ENCODE data around the gene CHST7. TPM values are rescaled to one million over a fixed set of nuclear protein-coding genes. Genes with fewer than 3 reads are reported as not detected.

The CHST7 gene
- total and polyA plus RNA-seq, 2 of the 4 experiments (the other 2 are of a cell fraction): 2.9 to 4.8 TPM

DNA sequence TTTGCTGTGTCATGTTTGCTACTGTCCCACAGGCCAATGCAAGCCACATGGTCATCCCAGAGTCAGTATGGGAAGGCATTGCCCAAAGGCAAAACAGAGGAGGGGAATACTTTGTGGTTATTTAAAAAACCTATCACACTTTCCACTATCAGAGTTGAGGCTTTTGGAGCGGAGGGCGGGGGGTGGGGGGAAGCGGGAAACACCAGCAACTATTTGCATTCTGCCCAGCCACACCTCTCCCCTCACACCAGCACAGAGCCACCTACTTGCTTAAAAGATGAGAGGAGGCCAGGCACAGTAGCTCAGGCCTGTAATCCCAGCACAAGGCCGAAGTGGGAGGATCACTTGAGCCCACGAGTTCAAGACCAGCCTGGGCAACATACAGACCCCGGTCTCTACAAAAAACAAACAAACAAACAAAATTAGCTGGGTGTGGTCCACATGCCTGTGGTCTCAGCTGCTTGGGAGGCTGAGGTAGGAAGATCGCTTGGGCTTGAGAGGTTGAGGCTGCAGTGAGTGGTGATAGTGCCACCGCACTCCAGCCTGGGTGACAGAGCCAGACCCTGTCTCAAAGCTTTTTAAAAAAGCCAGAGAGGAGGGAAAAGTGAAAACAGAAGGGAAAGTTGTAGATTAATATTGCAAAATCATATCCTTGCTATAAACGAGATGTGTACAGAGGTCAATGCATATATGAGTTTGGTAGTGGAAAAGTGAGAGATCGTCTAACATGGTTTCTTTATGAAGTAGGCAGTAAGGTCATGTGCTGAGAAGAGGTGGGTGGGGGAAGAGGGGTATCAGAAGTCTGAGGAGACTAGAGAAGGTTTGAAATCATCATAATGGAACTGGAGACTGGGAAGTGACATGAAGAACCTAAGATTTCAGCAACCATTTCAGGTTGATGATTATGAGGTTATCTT, 1.9 kb upstream of the CHST7 start:
- ChIA-PET POLR2A (ENCODE audit: unreplicated experiment) (no interaction called here), CTCF (interaction anchor here (1.1 to 1.7 kb wide), 2 partner anchors 70 to 78 kb away, joined by 3 to 5 read pairs; no protein-coding TSS in a partner anchor)
- Histone ChIP-seq H3K4me3 (ENCODE audit: insufficient read depth, low read depth, low read length) (no peak overlapping the region), H2BK120ac (ENCODE audit: low read depth, low read length) (no peak overlapping the region), H3K27ac (ENCODE audit: insufficient read depth, low read length) (no peak overlapping the region), H2BK15ac (ENCODE audit: low read depth, low read length) (no peak overlapping the region), H3K9me3 (ENCODE audit: control insufficient read depth, insufficient read depth, low read length) (no peaks in the 10 kb centered on the region), H3K56ac (ENCODE audit: extremely low read depth, insufficient read depth, low read length) (no peak overlapping the region), H2AK5ac (ENCODE audit: low read depth, low read length) (no peak overlapping the region), H3K14ac (replicated peaks; ENCODE audit: low read depth, low read length) (no peak overlapping the region), H4K5ac (ENCODE audit: low read depth, low read length) (no peak overlapping the region), H3K27me3 (ENCODE audit: control insufficient read depth, insufficient read depth, low read length) (no peaks in the 10 kb centered on the region), H4K20me1 (ENCODE audit: insufficient read depth, low read length) (no peaks in the 10 kb centered on the region), H3K9me1 (ENCODE audit: insufficient read depth, low read length) (no peaks in the 10 kb centered on the region), H3K79me1 (ENCODE audit: low read depth in 1 of 2, low read length in 2 of 2) (peaks cover 0 to 14% of the 10 kb centered on the region in 2 experiments; a peak in 2 of 4 replicates), H3K18ac (ENCODE audit: low read depth, low read length) (no peak overlapping the region), H3K4me1 (ENCODE audit: control insufficient read depth, insufficient read depth, low read length) (peaks cover 2% of the 10 kb centered on the region; the same call in 1 of the 2 replicates), H4K8ac (ENCODE audit: low read depth in 2 of 2, low read length in 2 of 2) (no peak overlapping the region), H3K4ac (ENCODE audit: low read depth, low read length) (no peak overlapping the region), H3K36me3 (ENCODE audit: control insufficient read depth, insufficient read depth, low read length) (no peaks in the 10 kb centered on the region), H3K23ac (ENCODE audit: low read depth, low read length) (no peak overlapping the region), H3K9ac (ENCODE audit: low read depth, low read length) (no peak overlapping the region), H2BK5ac (ENCODE audit: low read depth, low read length, poor library complexity, severe bottlenecking) (no peak overlapping the region), H3K4me2 (ENCODE audit: low read depth, low read length) (no peak overlapping the region), H2AK9ac (replicated peaks; ENCODE audit: low read depth, low read length, poor library complexity) (no peak overlapping the region), H4K91ac (ENCODE audit: insufficient read depth, low read depth, low read length) (no peak overlapping the region), H2BK20ac (ENCODE audit: low read depth, low read length) (no peak overlapping the region), H2AFZ (replicated peaks; ENCODE audit: low read length, poor library complexity) (no peak overlapping the region)
- 80% methylated on average over 2 of the region's 10 CpGs; no CpG with 5 or more reads in 1 of the 2 experiments for WGBS, 2 experiments (ENCODE audit: extremely low coverage in 2 of 2, insufficient read length in 1 of 2)
- dilution Hi-C loops (cut with HindIII; ENCODE audit: low sequenced_read_pairs, unreplicated experiment) (no loop called here), intact Hi-C loops (cut with micrococcal nuclease) (loop anchor here (5.0 kb wide), 1 partner anchor 111 kb away; no protein-coding TSS in a partner anchor), in situ Hi-C loops (cut with MboI; ENCODE audit: low sequenced_read_pairs) (no loop called here)
- DNase-seq (no peak), ATAC-seq (ENCODE audit: low read depth) (no peak)
- no TSS peak for BruUV-seq (replicated peaks)
- TF ChIP-seq MAFK (IDR thresholded peaks at IDR 0.05; ENCODE audit: low read depth, low read length) (no peak), FOS (IDR thresholded peaks at IDR 0.05; ENCODE audit: low read depth, low read length) (no peak), NFE2L2 (IDR thresholded peaks at IDR 0.05; ENCODE audit: low read depth, low read length) (no peak), MAZ (IDR thresholded peaks at IDR 0.05; ENCODE audit: borderline replicate concordance, low read depth, low read length) (no peak), POLR2A (IDR thresholded peaks at IDR 0.05; ENCODE audit: low read depth, low read length) (no peak), CHD1 (IDR thresholded peaks at IDR 0.05; ENCODE audit: low read depth, low read length) (no peak), SMC3 (IDR thresholded peaks at IDR 0.05; ENCODE audit: low read depth, low read length) (no peak), CEBPB (IDR thresholded peaks at IDR 0.05; ENCODE audit: low read depth, low read length) (no peak), RAD21 (IDR thresholded peaks at IDR 0.05; ENCODE audit: low read length) (no peak), RFX5 (IDR thresholded peaks at IDR 0.05; ENCODE audit: low read depth, low read length) (no peak), RCOR1 (IDR thresholded peaks at IDR 0.05; ENCODE audit: insufficient replicate concordance, low read length) (no peak), MXI1 (IDR thresholded peaks at IDR 0.05; ENCODE audit: borderline replicate concordance, low read depth, low read length) (no peak)
- TF ChIP-seq, protein P1, sequence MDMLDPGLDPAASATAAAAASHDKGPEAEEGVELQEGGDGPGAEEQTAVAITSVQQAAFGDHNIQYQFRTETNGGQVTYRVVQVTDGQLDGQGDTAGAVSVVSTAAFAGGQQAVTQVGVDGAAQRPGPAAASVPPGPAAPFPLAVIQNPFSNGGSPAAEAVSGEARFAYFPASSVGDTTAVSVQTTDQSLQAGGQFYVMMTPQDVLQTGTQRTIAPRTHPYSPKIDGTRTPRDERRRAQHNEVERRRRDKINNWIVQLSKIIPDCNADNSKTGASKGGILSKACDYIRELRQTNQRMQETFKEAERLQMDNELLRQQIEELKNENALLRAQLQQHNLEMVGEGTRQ (IDR thresholded peaks at IDR 0.05; ENCODE audit: low read depth, low read length): no peak
- TF ChIP-seq, protein P2, sequence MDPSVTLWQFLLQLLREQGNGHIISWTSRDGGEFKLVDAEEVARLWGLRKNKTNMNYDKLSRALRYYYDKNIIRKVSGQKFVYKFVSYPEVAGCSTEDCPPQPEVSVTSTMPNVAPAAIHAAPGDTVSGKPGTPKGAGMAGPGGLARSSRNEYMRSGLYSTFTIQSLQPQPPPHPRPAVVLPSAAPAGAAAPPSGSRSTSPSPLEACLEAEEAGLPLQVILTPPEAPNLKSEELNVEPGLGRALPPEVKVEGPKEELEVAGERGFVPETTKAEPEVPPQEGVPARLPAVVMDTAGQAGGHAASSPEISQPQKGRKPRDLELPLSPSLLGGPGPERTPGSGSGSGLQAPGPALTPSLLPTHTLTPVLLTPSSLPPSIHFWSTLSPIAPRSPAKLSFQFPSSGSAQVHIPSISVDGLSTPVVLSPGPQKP (IDR thresholded peaks at IDR 0.05; ENCODE audit: borderline replicate concordance, low read depth, low read length): no peak
